ENCODE measurements around the gene REPIN1. TPM values are rescaled to one million over a fixed set of nuclear protein-coding genes. Genes with fewer than 3 reads are reported as not detected.

Gene REPIN1
- total and polyA plus RNA-seq, 9 of the 15 experiments (the other 6 are each of a cell fraction or from before 2014, with no cell fraction given): 8.1 to 283 (median 94.3) TPM

GRCh38 chr7:150322833-150323681, 45.6 kb upstream of the REPIN1 start, which contains the start of the genes ACTR3C and LRRC61 (continued):
- TF ChIP-seq, protein P1, sequence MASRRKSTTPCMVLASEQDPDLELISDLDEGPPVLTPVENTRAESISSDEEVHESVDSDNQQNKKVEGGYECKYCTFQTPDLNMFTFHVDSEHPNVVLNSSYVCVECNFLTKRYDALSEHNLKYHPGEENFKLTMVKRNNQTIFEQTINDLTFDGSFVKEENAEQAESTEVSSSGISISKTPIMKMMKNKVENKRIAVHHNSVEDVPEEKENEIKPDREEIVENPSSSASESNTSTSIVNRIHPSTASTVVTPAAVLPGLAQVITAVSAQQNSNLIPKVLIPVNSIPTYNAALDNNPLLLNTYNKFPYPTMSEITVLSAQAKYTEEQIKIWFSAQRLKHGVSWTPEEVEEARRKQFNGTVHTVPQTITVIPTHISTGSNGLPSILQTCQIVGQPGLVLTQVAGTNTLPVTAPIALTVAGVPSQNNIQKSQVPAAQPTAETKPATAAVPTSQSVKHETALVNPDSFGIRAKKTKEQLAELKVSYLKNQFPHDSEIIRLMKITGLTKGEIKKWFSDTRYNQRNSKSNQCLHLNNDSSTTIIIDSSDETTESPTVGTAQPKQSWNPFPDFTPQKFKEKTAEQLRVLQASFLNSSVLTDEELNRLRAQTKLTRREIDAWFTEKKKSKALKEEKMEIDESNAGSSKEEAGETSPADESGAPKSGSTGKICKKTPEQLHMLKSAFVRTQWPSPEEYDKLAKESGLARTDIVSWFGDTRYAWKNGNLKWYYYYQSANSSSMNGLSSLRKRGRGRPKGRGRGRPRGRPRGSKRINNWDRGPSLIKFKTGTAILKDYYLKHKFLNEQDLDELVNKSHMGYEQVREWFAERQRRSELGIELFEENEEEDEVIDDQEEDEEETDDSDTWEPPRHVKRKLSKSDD (conservative IDR thresholded peaks at IDR 0.05; ENCODE audit: low read length): 0 out of 2 replicates have a peak, but pooled peaks have one; percentile 71
- TF ChIP-seq LEF1 (IDR thresholded peaks at IDR 0.05) (peak; percentile 92), CC2D1A (IDR thresholded peaks at IDR 0.05) (peak; percentile 19; the same call in 1 of the 2 replicates), ZNF609 (CRISPR knock-in tag; IDR thresholded peaks at IDR 0.05; ENCODE audit: borderline replicate concordance) (peak; percentile 97), RHOXF2B (CRISPR knock-in tag; conservative IDR thresholded peaks at IDR 0.05) (0 out of 2 replicates have a peak, but pooled peaks have one; percentile 71), KDM5B (IDR thresholded peaks at IDR 0.05; ENCODE audit: insufficient replicate concordance, low read depth, low read length) (peak; percentile 80), CAMTA2 (CRISPR knock-in tag; conservative IDR thresholded peaks at IDR 0.05) (0 out of 2 replicates have a peak, but pooled peaks have one; percentile 3), ZNF695 (CRISPR knock-in tag; IDR thresholded peaks at IDR 0.05) (peak; percentile 66; the same call in 1 of the 2 replicates), DPF2 (IDR thresholded peaks at IDR 0.05) (peak; percentile 85), GABPB1 (CRISPR knock-in tag; IDR thresholded peaks at IDR 0.05) (peak; percentile 90), RAD51 (IDR thresholded peaks at IDR 0.05; ENCODE audit: borderline replicate concordance, low read depth) (no peak), PTRF (tag; IDR thresholded peaks at IDR 0.05) (no peak), MEIS2 (IDR thresholded peaks at IDR 0.05; ENCODE audit: partially characterized antibody) (peak; percentile 72)
- TF ChIP-seq, protein P2, sequence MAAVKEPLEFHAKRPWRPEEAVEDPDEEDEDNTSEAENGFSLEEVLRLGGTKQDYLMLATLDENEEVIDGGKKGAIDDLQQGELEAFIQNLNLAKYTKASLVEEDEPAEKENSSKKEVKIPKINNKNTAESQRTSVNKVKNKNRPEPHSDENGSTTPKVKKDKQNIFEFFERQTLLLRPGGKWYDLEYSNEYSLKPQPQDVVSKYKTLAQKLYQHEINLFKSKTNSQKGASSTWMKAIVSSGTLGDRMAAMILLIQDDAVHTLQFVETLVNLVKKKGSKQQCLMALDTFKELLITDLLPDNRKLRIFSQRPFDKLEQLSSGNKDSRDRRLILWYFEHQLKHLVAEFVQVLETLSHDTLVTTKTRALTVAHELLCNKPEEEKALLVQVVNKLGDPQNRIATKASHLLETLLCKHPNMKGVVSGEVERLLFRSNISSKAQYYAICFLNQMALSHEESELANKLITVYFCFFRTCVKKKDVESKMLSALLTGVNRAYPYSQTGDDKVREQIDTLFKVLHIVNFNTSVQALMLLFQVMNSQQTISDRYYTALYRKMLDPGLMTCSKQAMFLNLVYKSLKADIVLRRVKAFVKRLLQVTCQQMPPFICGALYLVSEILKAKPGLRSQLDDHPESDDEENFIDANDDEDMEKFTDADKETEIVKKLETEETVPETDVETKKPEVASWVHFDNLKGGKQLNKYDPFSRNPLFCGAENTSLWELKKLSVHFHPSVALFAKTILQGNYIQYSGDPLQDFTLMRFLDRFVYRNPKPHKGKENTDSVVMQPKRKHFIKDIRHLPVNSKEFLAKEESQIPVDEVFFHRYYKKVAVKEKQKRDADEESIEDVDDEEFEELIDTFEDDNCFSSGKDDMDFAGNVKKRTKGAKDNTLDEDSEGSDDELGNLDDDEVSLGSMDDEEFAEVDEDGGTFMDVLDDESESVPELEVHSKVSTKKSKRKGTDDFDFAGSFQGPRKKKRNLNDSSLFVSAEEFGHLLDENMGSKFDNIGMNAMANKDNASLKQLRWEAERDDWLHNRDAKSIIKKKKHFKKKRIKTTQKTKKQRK (IDR thresholded peaks at IDR 0.05; ENCODE audit: borderline replicate concordance, low read depth, low read length): no peak
- TF ChIP-seq, protein P3, sequence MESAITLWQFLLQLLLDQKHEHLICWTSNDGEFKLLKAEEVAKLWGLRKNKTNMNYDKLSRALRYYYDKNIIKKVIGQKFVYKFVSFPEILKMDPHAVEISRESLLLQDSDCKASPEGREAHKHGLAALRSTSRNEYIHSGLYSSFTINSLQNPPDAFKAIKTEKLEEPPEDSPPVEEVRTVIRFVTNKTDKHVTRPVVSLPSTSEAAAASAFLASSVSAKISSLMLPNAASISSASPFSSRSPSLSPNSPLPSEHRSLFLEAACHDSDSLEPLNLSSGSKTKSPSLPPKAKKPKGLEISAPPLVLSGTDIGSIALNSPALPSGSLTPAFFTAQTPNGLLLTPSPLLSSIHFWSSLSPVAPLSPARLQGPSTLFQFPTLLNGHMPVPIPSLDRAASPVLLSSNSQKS (CRISPR knock-in tag; IDR thresholded peaks at IDR 0.05): no peak

Measured in K562 (cell line).